HCT116 (cell line): ENCODE measurements around the gene KIF26B. TPM values are rescaled to one million over a fixed set of nuclear protein-coding genes. Genes with fewer than 3 reads are reported as not detected.

Experiments used
- ATAC-seq: fragments of 200-7000 bp; cut with Tn5 transposase; 2 replicates; pipeline ENCODE4 v1.9.1; 2020; ENCODE audit warnings: mild to moderate bottlenecking, moderate library complexity
- BruUV-seq: library from RNA; stranded (reverse); fragments of 400-500 nt; replicated peaks from 2 replicates; lab custom pipeline; 2021; lab: Mats Ljungman, UMichigan
- CTCF ChIA-PET: fragments of 300-600 bp; sonication (Branson Sonifier 250); formaldehyde crosslinking; loops from one replicate; lab custom pipeline; 2021; ENCODE audit warnings: antibody characterized with exemption; lab: Charles Lee
- POLR2A ChIA-PET: fragments of 300-600, 350-600 bp; sonication (Branson Sonifier 250); formaldehyde crosslinking; loops from one replicate; lab custom pipeline; 2021; ENCODE audit warnings: antibody characterized with exemption; lab: Charles Lee
- RAD21 ChIA-PET, 2 experiments: fragments of 300-600 bp; sonication (Branson Sonifier 250); formaldehyde crosslinking; loops; one replicate each; lab custom pipeline; 2023; ENCODE audit warnings: low total read pairs in 2 of 2; ENCODE audit not compliant: uncharacterized antibody in 2 of 2, unreplicated experiment in 2 of 2, low non-redundant PET in 1 of 2; lab: Charles Lee
- DNase-seq: peaks from one replicate; pipeline ENCODE4 v3.0.0-alpha.2; 2010; ENCODE audit warnings: low read depth, low spot score
- H2AFZ ChIP-seq: fragments of 200-600 bp; shearing (Covaris generic), sonication (generic); 2 replicates; pipeline ENCODE4 v1.6.1; 2017; ENCODE audit warnings: low read depth, mixed run types, mixed read lengths, antibody characterized with exemption, low read length; ENCODE audit not compliant: poor library complexity, severe bottlenecking
- H3K27ac ChIP-seq: 2 replicates; pipeline ENCODE4 v1.5.1; 2012; ENCODE audit warnings: low read depth, low read length
- H3K27me3 ChIP-seq: fragments of 200-600 bp; sonication (generic); 2 replicates; pipeline ENCODE4 v1.6.1; 2016; ENCODE audit warnings: mixed run types, low read length, mixed read lengths; ENCODE audit not compliant: insufficient read depth
- H3K36me3 ChIP-seq, 2 experiments: fragments of 200-500 bp in 1 of 2; fragments of 200-600 bp in 1 of 2; sonication (Bioruptor generic) in 1 of 2; sonication (generic) in 1 of 2; 2 replicates each; pipeline versions ENCODE4 v1.5.1 to v1.6.1; 2014 to 2016; ENCODE audit warnings: low read length in 2 of 2, inconsistent platforms in 1 of 2, mixed read lengths in 1 of 2, mixed run types in 1 of 2; ENCODE audit not compliant: insufficient read depth in 2 of 2, control insufficient read depth in 1 of 2
- H3K4me1 ChIP-seq, 2 experiments: fragments of 200-600 bp in 1 of 2; sonication (generic) in 1 of 2; 2 replicates each; pipeline versions ENCODE4 v1.5.1 to v1.6.1; 2012 to 2017; ENCODE audit warnings: low read length in 2 of 2, inconsistent platforms in 1 of 2, mild to moderate bottlenecking in 1 of 2, mixed read lengths in 1 of 2, mixed run types in 1 of 2, moderate library complexity in 1 of 2; ENCODE audit not compliant: insufficient read depth in 2 of 2, control insufficient read depth in 1 of 2
- H3K4me2 ChIP-seq: fragments of 200-600 bp; sonication (generic); 2 replicates; pipeline ENCODE4 v1.6.1; 2017; ENCODE audit warnings: mixed run types, low read length, mixed read lengths
- H3K4me3 ChIP-seq, 2 experiments: fragments of 200-600 bp in 1 of 2; sonication (generic) in 1 of 2; replicated peaks in 1 of 2; 2 replicates each; pipeline ENCODE4 v1.5.1; 2011 to 2016; ENCODE audit warnings: low read length in 2 of 2, control low read depth in 1 of 2, low read depth in 1 of 2, mild to moderate bottlenecking in 1 of 2, mixed read lengths in 1 of 2, mixed run types in 1 of 2
- H3K79me2 ChIP-seq: fragments of 200-600 bp; sonication (generic); 2 replicates; pipeline ENCODE4 v1.6.1; 2017; ENCODE audit warnings: mild to moderate bottlenecking, mixed run types, low read length, moderate library complexity, mixed read lengths; ENCODE audit not compliant: insufficient read depth
- H3K9ac ChIP-seq: fragments of 200-600 bp; sonication (generic); 2 replicates; pipeline ENCODE4 v1.6.1; 2016; ENCODE audit warnings: low read length, mixed read lengths
- H3K9me2 ChIP-seq: fragments of 200-600 bp; sonication (generic), shearing (Covaris generic); 2 replicates; pipeline ENCODE4 v1.6.1; 2017; ENCODE audit warnings: mixed run types, mild to moderate bottlenecking, moderate library complexity; ENCODE audit not compliant: insufficient read depth
- H3K9me3 ChIP-seq, 2 experiments: fragments of 200-500 bp in 1 of 2; fragments of 200-600 bp in 1 of 2; sonication (Bioruptor generic) in 1 of 2; sonication (generic) in 1 of 2; 2 replicates each; pipeline ENCODE4 v1.6.1; 2014 to 2017; ENCODE audit warnings: low read length in 2 of 2, mixed read lengths in 2 of 2, inconsistent platforms in 1 of 2, low read depth in 1 of 2, mild to moderate bottlenecking in 1 of 2, mixed run types in 1 of 2, moderate library complexity in 1 of 2; ENCODE audit not compliant: control insufficient read depth in 1 of 2, insufficient read depth in 1 of 2
- H4K20me1 ChIP-seq: fragments of 200-600 bp; sonication (generic), shearing (Covaris generic); 2 replicates; pipeline ENCODE4 v1.6.1; 2017; ENCODE audit warnings: mixed run types, mild to moderate bottlenecking, moderate library complexity; ENCODE audit not compliant: insufficient read depth
- CBX3 ChIP-seq: IDR thresholded peaks from 2 replicates; pipeline ENCODE4 v1.6.1; 2012; ENCODE audit warnings: low read depth
- EZH2 ChIP-seq: fragments of 200-600 bp; sonication (generic); IDR thresholded peaks from 2 replicates; pipeline ENCODE4 v1.6.1; 2017; ENCODE audit warnings: antibody characterized with exemption, mixed run types
- EZH2phosphoT487 ChIP-seq: fragments of 200-600 bp; IDR thresholded peaks from 2 replicates; pipeline ENCODE4 v1.6.1; 2018; ENCODE audit warnings: antibody characterized with exemption, borderline replicate concordance
- FOSL1 ChIP-seq: IDR thresholded peaks from 2 replicates; pipeline ENCODE4 v1.6.1; 2012; ENCODE audit warnings: low read depth
- POLR2AphosphoS5 ChIP-seq: IDR thresholded peaks from 2 replicates; pipeline ENCODE4 v1.6.1; 2011; ENCODE audit warnings: mild to moderate bottlenecking, low read depth, low read length, moderate library complexity
- TCF7L2 ChIP-seq: IDR thresholded peaks from 2 replicates; pipeline ENCODE4 v1.7.0; 2011; ENCODE audit warnings: borderline replicate concordance, inconsistent platforms; ENCODE audit not compliant: insufficient read depth, insufficient read length; ENCODE audit errors: extremely low read depth
- YY1 ChIP-seq: IDR thresholded peaks from 2 replicates; pipeline ENCODE4 v1.6.1; 2011; ENCODE audit warnings: low read length, low read depth, moderate library complexity, mild to moderate bottlenecking; ENCODE audit not compliant: insufficient replicate concordance; ENCODE audit errors: extremely low read depth
- ZFX ChIP-seq: fragments of 450-650 bp; IDR thresholded peaks from 2 replicates; pipeline ENCODE4 v1.6.1; 2017
- ZNF274 ChIP-seq: fragments of 200-500 bp; sonication (Bioruptor generic); IDR thresholded peaks from 2 replicates; pipeline ENCODE4 v1.6.1; 2014; ENCODE audit warnings: mild to moderate bottlenecking, low read depth, low read length, inconsistent platforms
- intact Hi-C: fragments of 100-400 bp; cut with micrococcal nuclease; formaldehyde crosslinking; loops from 2 replicates; pipeline ENCODE4 v1.10.0; 2022
- total RNA-seq: library from RNA; stranded (reverse); gene quantifications from one replicate; pipeline ENCODE4 v1.2.1, GENCODE V29; 2021; ENCODE audit not compliant: unreplicated experiment
- TF ChIP-seq, protein P1 (sequence below): IDR thresholded peaks from 2 replicates; pipeline ENCODE4 v1.6.1; 2012
- TF ChIP-seq, protein P2 (sequence below): IDR thresholded peaks from 2 replicates; pipeline ENCODE4 v1.6.1; 2011; ENCODE audit warnings: mild to moderate bottlenecking, low read length, moderate library complexity; ENCODE audit not compliant: insufficient replicate concordance; ENCODE audit errors: extremely low read depth

The KIF26B gene
- total RNA-seq, 1 experiment from 2014 or later, result 0.49 TPM

DNA sequence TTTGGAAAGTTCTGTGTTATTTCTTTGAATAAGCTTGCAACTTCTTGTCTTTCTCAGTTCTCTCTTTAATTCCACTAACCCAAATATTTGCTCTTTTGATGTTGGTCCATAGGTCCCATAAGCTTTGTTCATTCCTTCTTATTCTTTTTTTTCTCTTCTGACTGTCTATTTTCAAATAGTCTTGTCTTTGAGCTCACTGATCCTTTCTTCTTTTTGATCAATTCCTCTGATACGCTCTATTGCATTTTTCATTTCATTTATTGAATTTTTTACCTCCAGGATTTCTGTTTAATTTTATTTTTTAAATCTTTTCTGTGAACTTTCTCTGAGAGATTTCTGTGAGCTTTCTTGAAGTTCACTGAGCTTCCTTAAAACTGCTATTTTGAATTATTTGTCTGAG lies 486.6 kb downstream of the KIF26B start:
- H3K36me3 ChIP-seq, result no peaks in the 10 kb centered on the region
- H3K79me2 ChIP-seq, result no peaks in the 10 kb centered on the region
- ChIA-PET POLR2A (no interaction called here), CTCF (no interaction called here), RAD21 (no interaction called here)
- no peaks in the 10 kb centered on the region for H3K9me2 ChIP-seq
- H3K9me3 ChIP-seq, result peaks cover 0 to 13% of the 10 kb centered on the region in 2 experiments; a peak in 2 of 4 replicates
- H2AFZ ChIP-seq, result no peak overlapping the region
- H3K27ac ChIP-seq, result no peak overlapping the region
- intact Hi-C loops, result no loop called here
- peaks cover 8% of the 10 kb centered on the region; the same call in 1 of the 2 replicates for H3K27me3 ChIP-seq
- no TSS peak for BruUV-seq
- H3K4me3 ChIP-seq, result no peak overlapping the region
- no peak for ATAC-seq
- no peak overlapping the region for H3K9ac ChIP-seq
- no peak overlapping the region for H3K4me2 ChIP-seq
- DNase-seq, result no peak
- no peaks in the 10 kb centered on the region for H4K20me1 ChIP-seq
- no peaks in the 10 kb centered on the region for H3K4me1 ChIP-seq
- TF ChIP-seq, protein P1, sequence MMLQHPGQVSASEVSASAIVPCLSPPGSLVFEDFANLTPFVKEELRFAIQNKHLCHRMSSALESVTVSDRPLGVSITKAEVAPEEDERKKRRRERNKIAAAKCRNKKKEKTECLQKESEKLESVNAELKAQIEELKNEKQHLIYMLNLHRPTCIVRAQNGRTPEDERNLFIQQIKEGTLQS, result no peak
- TF ChIP-seq FOSL1 (no peak), CBX3 (no peak), EZH2phosphoT487 (no peak), TCF7L2 (no peak), POLR2AphosphoS5 (no peak), ZNF274 (no peak), EZH2 (no peak), ZFX (no peak), YY1 (no peak)
- TF ChIP-seq, protein P2, sequence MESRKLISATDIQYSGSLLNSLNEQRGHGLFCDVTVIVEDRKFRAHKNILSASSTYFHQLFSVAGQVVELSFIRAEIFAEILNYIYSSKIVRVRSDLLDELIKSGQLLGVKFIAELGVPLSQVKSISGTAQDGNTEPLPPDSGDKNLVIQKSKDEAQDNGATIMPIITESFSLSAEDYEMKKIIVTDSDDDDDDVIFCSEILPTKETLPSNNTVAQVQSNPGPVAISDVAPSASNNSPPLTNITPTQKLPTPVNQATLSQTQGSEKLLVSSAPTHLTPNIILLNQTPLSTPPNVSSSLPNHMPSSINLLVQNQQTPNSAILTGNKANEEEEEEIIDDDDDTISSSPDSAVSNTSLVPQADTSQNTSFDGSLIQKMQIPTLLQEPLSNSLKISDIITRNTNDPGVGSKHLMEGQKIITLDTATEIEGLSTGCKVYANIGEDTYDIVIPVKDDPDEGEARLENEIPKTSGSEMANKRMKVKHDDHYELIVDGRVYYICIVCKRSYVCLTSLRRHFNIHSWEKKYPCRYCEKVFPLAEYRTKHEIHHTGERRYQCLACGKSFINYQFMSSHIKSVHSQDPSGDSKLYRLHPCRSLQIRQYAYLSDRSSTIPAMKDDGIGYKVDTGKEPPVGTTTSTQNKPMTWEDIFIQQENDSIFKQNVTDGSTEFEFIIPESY, result no peak
- TF ChIP-seq, all 23 proteins: peak for 0
